OCI-LY3 (cell line): Measurements from ENCODE around the gene NDE1.
"Not testable (repeated sequence)": the region's sequence is repeated elsewhere in the genome, so short reads cannot be mapped to it uniquely, and the experiment has no call there.

ENCODE experiments used
- H2AFZ ChIP-seq: fragments of 200-600, 300-600 bp; shearing (Covaris generic); 2 replicates; pipeline ENCODE4 v1.6.0; 2014; ENCODE audit warnings: antibody characterized with exemption, low read depth, low read length
- H3K27ac ChIP-seq: fragments of 200-600, 300-600 bp; sonication (generic); 2 replicates; pipeline ENCODE4 v1.5.1; 2014; ENCODE audit warnings: mild to moderate bottlenecking, low read length, moderate library complexity, mixed read lengths
- H3K27me3 ChIP-seq: fragments of 200-600, 300-600 bp; sonication (generic); 2 replicates; pipeline ENCODE4 v1.6.1; 2014; ENCODE audit warnings: low read depth, low read length, mixed read lengths
- H3K36me3 ChIP-seq: fragments of 200-600, 300-600 bp; sonication (generic); replicated peaks from 2 replicates; pipeline ENCODE3; 2014; ENCODE audit warnings: low read depth, low read length, mixed read lengths
- H3K4me1 ChIP-seq: fragments of 300-600, 200-600 bp; sonication (generic); 2 replicates; pipeline ENCODE4 v1.6.1; 2014; ENCODE audit warnings: low read length, mixed read lengths
- H3K4me2 ChIP-seq: fragments of 200-600, 300-600 bp; sonication (generic); 2 replicates; pipeline ENCODE4 v1.6.1; 2014; ENCODE audit warnings: low read length, mixed read lengths
- H3K4me3 ChIP-seq: fragments of 300-600, 200-600 bp; sonication (generic); 2 replicates; pipeline ENCODE4 v1.5.1; 2014; ENCODE audit warnings: antibody characterized with exemption, mild to moderate bottlenecking, low read length, moderate library complexity
- H3K79me2 ChIP-seq: fragments of 300-600, 200-600 bp; shearing (Covaris generic); 2 replicates; pipeline ENCODE4 v1.6.1; 2014; ENCODE audit warnings: mild to moderate bottlenecking, low read length, mixed read lengths
- H3K9ac ChIP-seq: fragments of 300-600, 200-600 bp; shearing (Covaris generic); 2 replicates; pipeline ENCODE4 v1.6.0; 2014; ENCODE audit warnings: mild to moderate bottlenecking, low read length, moderate library complexity
- H3K9me3 ChIP-seq: fragments of 200-600, 300-600 bp; shearing (Covaris generic); 2 replicates; pipeline ENCODE4 v1.6.1; 2014; ENCODE audit warnings: low read length, mixed read lengths; ENCODE audit not compliant: insufficient read depth
- H4K20me1 ChIP-seq: fragments of 200-600, 300-600 bp; sonication (generic); 2 replicates; pipeline ENCODE4 v1.6.1; 2016; ENCODE audit warnings: low read length, mixed read lengths; ENCODE audit not compliant: insufficient read depth
- EZH2phosphoT487 ChIP-seq: fragments of 200-600 bp; shearing (Covaris generic); IDR thresholded peaks from 2 replicates; pipeline ENCODE4 v1.6.1; 2018; ENCODE audit warnings: antibody characterized with exemption, mixed run types, low read depth
- TF ChIP-seq, protein P1 (sequence below): fragments of 200-600, 300-600 bp; sonication (generic); IDR thresholded peaks from 2 replicates; pipeline ENCODE4 v1.5.1; 2014; ENCODE audit warnings: antibody characterized with exemption, low read length, low read depth

NDE1 gene

DNA sequence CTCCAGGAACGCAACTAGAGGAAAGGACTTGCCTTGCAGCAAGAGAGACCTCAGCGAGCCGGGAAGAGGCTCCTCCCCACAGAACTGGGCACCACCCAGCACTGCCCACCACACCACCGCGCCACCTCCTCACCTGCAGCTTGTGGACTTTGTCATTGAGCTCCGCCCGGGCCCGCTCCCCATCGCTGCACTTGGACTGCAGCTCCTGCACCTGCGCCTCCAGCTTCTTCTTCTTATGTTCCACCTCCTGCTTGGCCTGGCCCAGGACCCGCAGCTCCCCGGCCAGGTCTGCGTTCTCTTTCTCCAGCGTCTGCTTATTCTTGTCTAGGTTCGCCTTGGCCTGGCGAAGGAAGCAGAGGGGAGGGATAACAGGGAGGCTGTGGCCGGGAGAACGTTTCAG, 76.7 kb downstream of the NDE1 start:
- Histone ChIP-seq H3K4me3 (no peak overlapping the region), H3K4me1 (no peaks in the 10 kb centered on the region), H3K9me3 (no peaks in the 10 kb centered on the region), H3K27me3 (no peaks in the 10 kb centered on the region), H3K36me3 (peaks cover 20% of the 10 kb centered on the region), H2AFZ (no peak overlapping the region), H3K4me2 (no peak overlapping the region), H3K9ac (no peak overlapping the region), H3K79me2 (no peaks in the 10 kb centered on the region), H3K27ac (no peak overlapping the region), H4K20me1 (no peaks in the 10 kb centered on the region)
- TF ChIP-seq, protein P1, sequence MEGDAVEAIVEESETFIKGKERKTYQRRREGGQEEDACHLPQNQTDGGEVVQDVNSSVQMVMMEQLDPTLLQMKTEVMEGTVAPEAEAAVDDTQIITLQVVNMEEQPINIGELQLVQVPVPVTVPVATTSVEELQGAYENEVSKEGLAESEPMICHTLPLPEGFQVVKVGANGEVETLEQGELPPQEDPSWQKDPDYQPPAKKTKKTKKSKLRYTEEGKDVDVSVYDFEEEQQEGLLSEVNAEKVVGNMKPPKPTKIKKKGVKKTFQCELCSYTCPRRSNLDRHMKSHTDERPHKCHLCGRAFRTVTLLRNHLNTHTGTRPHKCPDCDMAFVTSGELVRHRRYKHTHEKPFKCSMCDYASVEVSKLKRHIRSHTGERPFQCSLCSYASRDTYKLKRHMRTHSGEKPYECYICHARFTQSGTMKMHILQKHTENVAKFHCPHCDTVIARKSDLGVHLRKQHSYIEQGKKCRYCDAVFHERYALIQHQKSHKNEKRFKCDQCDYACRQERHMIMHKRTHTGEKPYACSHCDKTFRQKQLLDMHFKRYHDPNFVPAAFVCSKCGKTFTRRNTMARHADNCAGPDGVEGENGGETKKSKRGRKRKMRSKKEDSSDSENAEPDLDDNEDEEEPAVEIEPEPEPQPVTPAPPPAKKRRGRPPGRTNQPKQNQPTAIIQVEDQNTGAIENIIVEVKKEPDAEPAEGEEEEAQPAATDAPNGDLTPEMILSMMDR, result no peak
- no peak for TF ChIP-seq EZH2phosphoT487

DNA sequence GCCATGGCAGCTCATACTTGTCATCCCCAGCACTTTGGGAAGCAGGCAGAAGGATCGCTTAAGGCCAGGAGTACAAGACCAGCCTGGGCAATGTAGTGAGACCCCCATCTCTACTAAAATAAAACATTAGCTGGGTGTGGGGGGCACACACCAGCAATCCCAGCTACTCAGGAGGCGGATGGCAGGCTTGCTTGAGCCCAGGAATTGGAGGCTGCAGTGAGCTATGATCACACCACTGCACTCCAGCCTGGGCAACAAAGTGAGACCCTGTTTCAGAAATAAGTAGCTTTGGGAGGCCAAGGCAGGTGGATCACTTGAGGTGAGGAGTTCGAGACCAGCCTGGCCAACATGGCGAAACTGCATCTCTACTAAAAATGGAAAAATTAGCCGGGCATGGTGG, 77.7 kb downstream of the NDE1 start:
- H3K27ac ChIP-seq, H4K20me1 ChIP-seq, H3K9me3 ChIP-seq, H3K4me1 ChIP-seq, H3K27me3 ChIP-seq, H3K79me2 ChIP-seq, H3K4me3 ChIP-seq, H3K4me2 ChIP-seq, H2AFZ ChIP-seq, H3K9ac ChIP-seq: not testable (repeated sequence)
- H3K36me3 ChIP-seq, result peaks cover 20% of the 10 kb centered on the region

GRCh38 chr16:15729152-15729551, 79.1 kb downstream of the NDE1 start:
- no peaks in the 10 kb centered on the region for H3K4me1 ChIP-seq
- no peaks in the 10 kb centered on the region for H3K27me3 ChIP-seq
- no peak for TF ChIP-seq EZH2phosphoT487
- TF ChIP-seq, protein P1, result no peak
- H3K79me2 ChIP-seq, result no peaks in the 10 kb centered on the region
- H3K4me2 ChIP-seq, result no peak overlapping the region
- H3K27ac ChIP-seq, result no peak overlapping the region
- no peak overlapping the region for H3K4me3 ChIP-seq
- H3K9me3 ChIP-seq, result no peaks in the 10 kb centered on the region
- H4K20me1 ChIP-seq, result no peaks in the 10 kb centered on the region
- no peak overlapping the region for H3K9ac ChIP-seq
- no peak overlapping the region for H2AFZ ChIP-seq
- peaks cover 20% of the 10 kb centered on the region for H3K36me3 ChIP-seq

GRCh38 chr16:15732416-15732815, 82.4 kb downstream of the NDE1 start:
- Histone ChIP-seq H4K20me1 (no peaks in the 10 kb centered on the region), H3K27me3 (no peaks in the 10 kb centered on the region), H3K9ac (no peak overlapping the region), H2AFZ (no peak overlapping the region), H3K36me3 (peaks cover 3% of the 10 kb centered on the region), H3K4me1 (no peaks in the 10 kb centered on the region), H3K4me2 (no peak overlapping the region), H3K9me3 (no peaks in the 10 kb centered on the region), H3K79me2 (no peaks in the 10 kb centered on the region), H3K4me3 (no peak overlapping the region), H3K27ac (no peak overlapping the region)
- TF ChIP-seq EZH2phosphoT487, result no peak
- TF ChIP-seq, protein P1, result no peak

GRCh38 chr16:15735610-15736009, 85.6 kb downstream of the NDE1 start:
- Histone ChIP-seq H3K4me2 (no peak overlapping the region), H3K9me3 (no peaks in the 10 kb centered on the region), H3K27ac (no peak overlapping the region), H3K79me2 (no peaks in the 10 kb centered on the region), H2AFZ (no peak overlapping the region), H3K4me3 (no peak overlapping the region), H3K9ac (no peak overlapping the region), H3K27me3 (no peaks in the 10 kb centered on the region), H3K36me3 (peaks cover 1% of the 10 kb centered on the region), H3K4me1 (no peaks in the 10 kb centered on the region), H4K20me1 (no peaks in the 10 kb centered on the region)
- TF ChIP-seq EZH2phosphoT487, result no peak
- TF ChIP-seq, protein P1, result no peak
